Measurements from ENCODE around the gene MAP4K4.

MAP4K4 gene

DNA sequence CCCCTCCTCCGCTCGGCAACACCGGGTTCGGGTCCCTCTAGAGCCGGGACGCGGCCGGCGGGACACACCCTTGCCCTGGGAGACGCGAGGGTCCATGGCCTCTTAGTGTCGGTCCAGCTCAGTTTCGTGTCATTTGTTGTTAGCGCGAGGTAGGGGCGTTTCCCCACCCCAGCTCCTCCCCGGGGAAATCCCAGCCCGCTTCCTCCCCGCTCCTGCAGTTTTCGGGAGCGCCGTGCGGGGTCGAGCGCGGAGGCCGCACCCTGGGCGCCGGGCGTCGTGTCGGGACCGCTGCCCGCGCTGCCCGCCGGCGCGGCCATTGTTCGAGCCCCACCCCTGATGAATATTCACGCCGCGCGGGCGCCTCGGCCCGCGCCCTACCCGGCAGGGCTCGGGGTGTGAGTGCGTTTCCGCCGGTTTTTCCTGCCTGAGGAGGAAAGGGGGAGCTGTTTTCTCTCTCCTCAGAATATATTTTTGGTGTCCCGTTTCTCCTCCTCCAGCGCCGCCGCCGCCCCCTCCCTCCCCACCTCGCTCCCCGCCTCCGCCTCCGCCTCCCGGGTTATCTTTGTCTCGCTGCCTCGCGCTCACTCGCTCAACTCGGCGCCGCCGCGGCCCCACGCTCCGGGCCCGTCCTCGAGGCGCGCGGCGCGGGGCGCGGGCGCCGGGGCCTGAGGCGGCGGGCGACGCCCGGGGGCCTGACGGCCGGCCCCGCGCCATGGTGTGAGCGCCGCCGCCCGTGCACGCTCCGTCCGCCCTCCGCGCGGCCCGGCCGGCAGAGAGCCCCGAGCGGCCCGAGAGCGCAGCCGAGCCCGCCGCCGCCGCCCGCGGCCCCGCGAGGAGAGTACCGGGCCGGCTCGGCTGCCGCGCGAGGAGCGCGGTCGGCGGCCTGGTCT is at the start of gene MAP4K4:
Gene MAP4K4, plus strand, starts transcription at position 584 of the 890 bp plus-strand sequence. CDS start 374 bp downstream, outside the sequence.
- Histone ChIP-seq H3K27ac (peak within 1 kb of the TSS; percentile 45 to 94 (median 86)), H3K4me3 (peak within 1 kb of the TSS; percentile 54 to 68 (median 65))

- no peak overlapping the region for H3K27ac ChIP-seq
- no peak overlapping the region for H3K4me3 ChIP-seq
Observed at GRCh38 chr2:101653469-101653868, 44.0 kb upstream of the MAP4K4 start.

GRCh38 chr2:101655702-101656422 is 41.6 kb upstream of the MAP4K4 start:
- no peak overlapping the region for H3K27ac ChIP-seq
- no peak overlapping the region for H3K4me3 ChIP-seq

DNA sequence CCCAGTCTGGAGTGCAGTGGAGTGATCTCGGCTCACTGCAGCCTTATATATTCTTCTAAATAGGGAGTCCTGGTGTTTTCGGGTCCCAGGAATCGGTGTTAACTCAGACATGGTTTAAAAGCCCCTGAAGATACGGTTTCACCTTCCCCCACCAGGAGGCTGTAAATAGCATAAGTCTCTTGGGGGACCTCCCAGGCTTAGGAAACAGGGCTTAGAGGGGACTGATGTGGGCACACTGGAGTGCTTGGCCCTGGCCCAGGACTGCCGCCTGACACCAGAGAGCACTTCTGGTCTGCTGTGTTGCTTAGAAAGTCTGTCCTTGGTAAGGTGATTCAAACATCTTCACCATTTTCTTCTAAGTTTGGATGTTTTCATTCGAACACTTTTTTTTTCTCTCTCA is 39.7 kb upstream of the MAP4K4 start:
- Histone ChIP-seq H3K4me3 (no peak overlapping the region), H3K27ac (no peak overlapping the region)

DNA sequence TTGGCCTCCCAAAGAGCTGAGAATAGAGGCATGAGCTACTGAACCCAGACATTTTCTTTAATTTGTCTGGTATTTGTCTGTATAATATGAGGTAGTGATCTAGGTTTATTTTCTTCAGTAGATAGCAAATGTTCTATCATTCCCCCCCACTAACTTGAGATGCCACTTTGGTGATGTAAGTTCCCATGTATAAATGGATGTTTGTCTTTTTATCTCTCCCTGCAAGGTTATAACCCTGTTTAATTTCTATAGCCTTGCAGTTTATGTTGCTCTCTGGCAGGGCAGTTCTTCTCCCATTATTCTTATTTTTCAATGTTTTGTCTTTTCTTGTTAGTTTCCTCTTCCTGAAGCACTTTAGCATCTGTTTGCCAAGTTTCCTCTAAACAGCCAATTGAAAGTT is 39.1 kb upstream of the MAP4K4 start:
- no peak overlapping the region for H3K4me3 ChIP-seq
- H3K27ac ChIP-seq = no peak overlapping the region

DNA sequence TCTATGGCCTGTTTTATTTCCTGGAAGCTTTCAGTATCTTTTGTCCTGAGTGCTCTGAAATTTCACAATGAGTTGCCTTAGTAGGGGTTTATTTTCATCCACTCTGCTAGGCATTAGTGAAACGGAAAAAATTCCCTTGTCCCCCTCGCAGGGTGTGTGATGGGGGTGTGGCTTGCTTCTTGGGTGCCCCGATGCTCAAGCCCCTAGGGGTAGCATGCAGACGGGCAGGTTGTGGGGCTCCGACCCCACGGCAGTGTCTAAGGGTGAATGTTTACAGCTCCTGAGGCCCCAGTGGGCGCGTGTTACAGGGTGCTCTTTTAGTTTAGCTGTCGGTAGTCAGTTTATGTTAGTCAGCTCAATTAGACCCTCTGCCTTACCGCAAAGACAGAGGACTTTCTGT is 32.2 kb upstream of the MAP4K4 start:
- no peak overlapping the region for H3K4me3 ChIP-seq
- no peak overlapping the region for H3K27ac ChIP-seq

DNA sequence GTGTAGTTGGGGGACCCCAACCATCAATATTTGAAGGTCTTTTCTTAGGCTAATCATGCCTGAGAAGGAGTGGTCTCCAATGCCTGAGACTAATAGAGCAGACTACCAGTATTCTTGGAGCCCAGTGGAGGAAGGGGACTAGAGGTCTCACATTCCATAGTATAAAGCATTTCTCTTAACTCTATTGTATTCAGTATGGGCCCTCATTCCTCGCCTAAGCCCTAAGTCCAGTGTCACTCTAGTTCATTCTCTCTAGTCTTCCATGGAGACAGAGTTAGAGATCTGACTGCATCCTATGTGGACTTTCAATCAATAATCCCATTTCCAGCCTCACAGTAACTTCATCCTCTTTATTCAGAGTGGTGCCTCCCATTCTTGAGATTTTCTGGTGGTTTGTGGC is 29.7 kb upstream of the MAP4K4 start:
- H3K4me3 ChIP-seq = no peak overlapping the region
- no peak overlapping the region for H3K27ac ChIP-seq

- Histone ChIP-seq H3K4me3 (no peak overlapping the region), H3K27ac (no peak overlapping the region)
Observed at GRCh38 chr2:101672047-101672446, 25.5 kb upstream of the MAP4K4 start.

DNA sequence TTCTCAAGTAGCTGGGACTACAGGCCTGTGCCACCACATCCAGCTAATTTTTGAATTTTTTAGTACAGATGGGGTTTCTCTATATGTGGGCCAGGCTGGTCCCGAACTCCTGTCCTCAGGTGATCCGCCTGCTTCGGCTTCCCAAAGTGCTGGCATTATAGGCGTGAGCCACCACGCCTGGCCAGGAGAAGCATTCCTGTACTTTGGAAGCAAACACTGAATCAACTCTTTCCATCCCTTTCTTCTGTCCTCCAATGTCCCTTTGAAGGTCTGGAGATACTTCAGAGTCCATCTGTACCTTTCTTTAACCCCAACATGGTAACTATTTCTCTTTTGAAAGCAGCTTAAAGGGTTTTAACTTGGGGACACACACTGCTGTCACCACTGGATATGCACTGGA is 23.6 kb upstream of the MAP4K4 start:
- H3K4me3 ChIP-seq = no peak overlapping the region
- no peak overlapping the region for H3K27ac ChIP-seq

- no peak overlapping the region for H3K27ac ChIP-seq
- H3K4me3 ChIP-seq = no peak overlapping the region
Observed at GRCh38 chr2:101675512-101675911, 22.0 kb upstream of the MAP4K4 start.

GRCh38 chr2:101676674-101677073 is 20.8 kb upstream of the MAP4K4 start:
- no peak overlapping the region for H3K4me3 ChIP-seq
- H3K27ac ChIP-seq = no peak overlapping the region

- Histone ChIP-seq H3K4me3 (no peak overlapping the region), H3K27ac (no peak overlapping the region)
Observed at GRCh38 chr2:101677658-101678057, 19.8 kb upstream of the MAP4K4 start.

DNA sequence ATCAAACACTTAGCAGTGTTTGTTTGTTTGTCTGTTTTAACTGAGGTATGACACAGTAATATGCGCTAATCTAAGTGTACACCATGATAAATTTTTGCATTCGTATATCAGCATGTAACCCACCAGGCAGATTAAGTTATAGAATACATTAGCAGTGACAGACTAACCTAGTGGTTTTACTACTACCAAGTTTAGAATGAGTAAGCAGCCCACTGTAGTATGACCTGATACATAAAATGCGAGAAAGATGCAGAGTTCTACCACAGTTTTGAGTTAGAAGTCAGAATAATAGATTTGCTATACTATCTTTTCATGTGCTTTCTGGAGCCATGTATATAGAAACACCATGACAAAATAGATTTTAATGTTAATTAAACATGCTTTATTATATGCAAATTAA is 19.1 kb upstream of the MAP4K4 start:
- Histone ChIP-seq H3K4me3 (no peak overlapping the region), H3K27ac (no peak overlapping the region)

GRCh38 chr2:101679037-101679726 is 18.3 kb upstream of the MAP4K4 start:
- Histone ChIP-seq H3K4me3 (no peak overlapping the region), H3K27ac (no peak overlapping the region)

- no peak overlapping the region for H3K27ac ChIP-seq
- no peak overlapping the region for H3K4me3 ChIP-seq
Observed at GRCh38 chr2:101679801-101680487, 17.6 kb upstream of the MAP4K4 start.

GRCh38 chr2:101682311-101682710 is 15.2 kb upstream of the MAP4K4 start:
- no peak overlapping the region for H3K27ac ChIP-seq
- H3K4me3 ChIP-seq = no peak overlapping the region

- Histone ChIP-seq H3K27ac (no peak overlapping the region), H3K4me3 (no peak overlapping the region)
Observed at GRCh38 chr2:101684313-101684712, 13.2 kb upstream of the MAP4K4 start.

- H3K4me3 ChIP-seq = no peak overlapping the region
- no peak overlapping the region for H3K27ac ChIP-seq
Observed at GRCh38 chr2:101688261-101688660, 9.2 kb upstream of the MAP4K4 start.

DNA sequence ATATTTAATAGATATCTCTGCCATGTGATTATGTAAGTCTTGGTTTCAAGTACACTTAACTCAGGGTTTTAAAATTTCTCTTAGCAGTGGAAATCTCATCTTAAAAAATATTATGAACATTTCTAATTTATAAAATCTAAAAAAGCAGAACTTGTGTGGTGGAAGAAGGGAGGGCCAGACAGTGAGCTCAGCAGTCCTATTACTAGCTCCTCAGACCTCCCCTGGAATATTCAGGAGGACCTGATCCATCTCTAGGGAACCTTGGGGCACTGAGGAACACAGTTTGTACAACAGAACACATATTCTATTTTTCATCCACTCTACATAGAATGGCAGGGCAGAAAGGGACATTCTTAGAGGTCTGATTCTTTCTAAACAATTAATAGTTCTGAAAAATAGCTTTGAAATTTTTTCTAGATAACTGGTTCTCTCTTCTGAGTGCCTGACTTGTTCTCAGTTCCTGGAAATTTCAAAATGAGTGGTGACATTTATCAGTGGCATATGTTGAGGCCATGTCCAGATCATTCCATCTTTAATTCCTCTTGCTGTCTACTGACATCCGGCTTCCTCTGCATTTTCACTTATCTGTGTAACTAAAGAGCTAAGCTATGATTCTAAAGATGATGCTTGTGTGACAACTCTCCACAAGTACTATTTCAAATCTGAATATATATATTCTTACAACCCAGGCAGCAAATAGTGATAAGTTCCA is 8.2 kb upstream of the MAP4K4 start:
- no peak overlapping the region for H3K27ac ChIP-seq
- no peak overlapping the region for H3K4me3 ChIP-seq
